NCI-H187 (cell line): Measurements from ENCODE around the gene CXCL8.
"Not testable (repeated sequence)": the region's sequence is repeated elsewhere in the genome, so short reads cannot be mapped to it uniquely, and the experiment has no call there.

Source experiments
- DNase-seq, 2 experiments: peaks; one replicate each; lab custom pipeline; 2025; lab: John Stamatoyannopoulos, UW

Gene CXCL8

GRCh38 chr4:73743795-73744194 lies 3.4 kb downstream of the CXCL8 start:
- DNase-seq: no peak

- DNase-seq: no peak
Observed at GRCh38 chr4:73744203-73744602, 3.8 kb downstream of the CXCL8 start.

GRCh38 chr4:73750730-73751129 lies 10.4 kb downstream of the CXCL8 start:
- DNase-seq: no peak

GRCh38 chr4:73751166-73751565 lies 10.8 kb downstream of the CXCL8 start:
- DNase-seq: no peak

- no peak for DNase-seq
Observed at GRCh38 chr4:73751830-73752229, 11.5 kb downstream of the CXCL8 start.

- no peak for DNase-seq
Observed at GRCh38 chr4:73752424-73752823, 12.1 kb downstream of the CXCL8 start.

GRCh38 chr4:73753215-73753614 lies 12.8 kb downstream of the CXCL8 start:
- no peak for DNase-seq

- DNase-seq: no peak
Observed at GRCh38 chr4:73754934-73755333, 14.6 kb downstream of the CXCL8 start.

GRCh38 chr4:73759357-73759756 lies 19.0 kb downstream of the CXCL8 start:
- no peak for DNase-seq

- no peak for DNase-seq
Observed at GRCh38 chr4:73761856-73762255, 21.5 kb downstream of the CXCL8 start.

GRCh38 chr4:73762409-73762808 lies 22.0 kb downstream of the CXCL8 start:
- DNase-seq: no peak

- DNase-seq: no peak
Observed at GRCh38 chr4:73763877-73764276, 23.5 kb downstream of the CXCL8 start.

- DNase-seq: no peak
Observed at GRCh38 chr4:73764513-73764912, 24.1 kb downstream of the CXCL8 start.

- DNase-seq: no peak
Observed at GRCh38 chr4:73765296-73765695, 24.9 kb downstream of the CXCL8 start.

- DNase-seq: peak; percentile 54 to 60
Observed at GRCh38 chr4:73770917-73771316, 30.5 kb downstream of the CXCL8 start.

- DNase-seq: no peak
Observed at GRCh38 chr4:73772363-73772762, 32.0 kb downstream of the CXCL8 start.

- DNase-seq: not testable (repeated sequence)
Observed at GRCh38 chr4:73774406-73774805, 34.0 kb downstream of the CXCL8 start.

GRCh38 chr4:73776321-73776729 lies 36.0 kb downstream of the CXCL8 start:
- DNase-seq: no peak

- DNase-seq: no peak
Observed at GRCh38 chr4:73777612-73778011, 37.2 kb downstream of the CXCL8 start.

- DNase-seq: no peak
Observed at GRCh38 chr4:73780243-73780642, 39.9 kb downstream of the CXCL8 start.

GRCh38 chr4:73780834-73781233 lies 40.5 kb downstream of the CXCL8 start:
- DNase-seq: no peak

GRCh38 chr4:73788411-73788810 lies 48.0 kb downstream of the CXCL8 start:
- no peak for DNase-seq
